K562 (cell line): Measurements from ENCODE around the gene CDIPT. TPM values are rescaled to one million over a fixed set of nuclear protein-coding genes. Genes with fewer than 3 reads are reported as not detected.

Experiments
- CBFA2T2 ChIP-seq: fragments of 450-650 bp; conservative IDR thresholded peaks from 2 replicates; pipeline ENCODE4 v1.6.1; 2017; ENCODE audit warnings: mild to moderate bottlenecking
- CBX2 ChIP-seq: fragments of 200-600 bp; sonication (generic); IDR thresholded peaks from one replicate; pipeline ENCODE4 v1.6.1; 2012; ENCODE audit warnings: mild to moderate bottlenecking, low read length, inconsistent platforms; ENCODE audit not compliant: insufficient read depth, poor library complexity, severe bottlenecking
- CREM ChIP-seq: IDR thresholded peaks from 2 replicates; pipeline ENCODE4 v1.6.1; 2014; ENCODE audit warnings: antibody characterized with exemption, low read depth
- HNRNPH1 ChIP-seq: fragments of 200-400 bp; formaldehyde crosslinking; optimal IDR thresholded peaks from 2 replicates; pipeline ENCODE3; 2017; ENCODE audit warnings: low read depth, mild to moderate bottlenecking, low read length, moderate library complexity
- KDM4B ChIP-seq, 2 experiments: fragments of 450-650 bp in 1 of 2; sonication (generic) in 1 of 2; IDR thresholded peaks; 2 replicates each; pipeline ENCODE4 v1.6.1; 2016 to 2017; ENCODE audit warnings: borderline replicate concordance in 2 of 2, antibody characterized with exemption in 1 of 2, low read depth in 1 of 2, mild to moderate bottlenecking in 1 of 2
- MTF1 ChIP-seq: fragments of 250-450 bp; sonication (Bioruptor Pico); IDR thresholded peaks from 2 replicates; pipeline ENCODE4 v1.9.0; 2021; ENCODE audit warnings: moderate library complexity, mild to moderate bottlenecking, inconsistent platforms, borderline replicate concordance
- NCOA1 ChIP-seq: fragments of 450-650 bp; IDR thresholded peaks from 2 replicates; pipeline ENCODE4 v1.6.1; 2016; ENCODE audit warnings: low read depth
- RUNX1 ChIP-seq: sonication (generic); IDR thresholded peaks from 2 replicates; pipeline ENCODE4 v1.6.1; 2016; ENCODE audit warnings: antibody characterized with exemption, low read depth
- TCF7 ChIP-seq: sonication (generic); IDR thresholded peaks from 2 replicates; pipeline ENCODE4 v1.6.1; 2016; ENCODE audit warnings: antibody characterized with exemption, borderline replicate concordance
- TRIM24 ChIP-seq, 2 experiments: fragments of 450-650 bp; IDR thresholded peaks; 2 replicates each; pipeline ENCODE4 v1.6.1; 2016
- ZEB2 ChIP-seq: fragments of 450-650 bp; IDR thresholded peaks from 2 replicates; pipeline ENCODE4 v1.6.1; 2016
- ZNF232 ChIP-seq: sonication (generic); formaldehyde crosslinking; IDR thresholded peaks from 2 replicates; pipeline ENCODE4 v1.8.0; 2022; ENCODE audit warnings: mild to moderate bottlenecking, missing genetic modification reagents
- ZNF3 ChIP-seq: fragments of 250-450 bp; sonication (Bioruptor Pico); IDR thresholded peaks from 2 replicates; pipeline ENCODE4 v1.5.0; 2021; ENCODE audit warnings: mild to moderate bottlenecking, moderate library complexity
- ZNF717 ChIP-seq: fragments of 250-450 bp; sonication (Bioruptor Pico); IDR thresholded peaks from 2 replicates; pipeline ENCODE4 v1.5.0; 2021
- ZSCAN29 ChIP-seq: fragments of 450-650 bp; IDR thresholded peaks from 2 replicates; pipeline ENCODE4 v1.6.1; 2017
- polyA plus RNA-seq, 8 experiments: library from polyadenylated mRNA; depleted of rRNA in 4 of 8; stranded (reverse) in 5 of 8; unstranded in 3 of 8; fragments of >200 nt; fragmentation: Nextera tagmentation in 2 of 8; fragmentation: Illumina TruSeq in 1 of 8; extraction: Ambion mirVana in 2 of 8; extraction: Trizol in 1 of 8; gene quantifications; 2 replicates each; pipeline versions ENCODE4 v1.2.1 to v1.2.3, GENCODE V29; 2011 to 2014; ENCODE audit warnings: inconsistent platforms in 1 of 8, missing spikeins in 1 of 8
- total RNA-seq, 7 experiments: library from RNA; depleted of rRNA in 6 of 7; stranded (reverse); fragments of >200 nt in 6 of 7; fragmentation: Illumina TruSeq in 2 of 7; extraction: Trizol in 2 of 7; gene quantifications; 2 replicates each; pipeline versions ENCODE4 v1.2.1 to v1.2.3, GENCODE V29; 2011 to 2021; ENCODE audit warnings: low replicate concordance in 1 of 7
- TF ChIP-seq, protein P1 (sequence below): sonication (generic); formaldehyde crosslinking; IDR thresholded peaks from 2 replicates; pipeline ENCODE4 v1.8.1; 2023; ENCODE audit warnings: missing genetic modification reagents, mild to moderate bottlenecking, borderline replicate concordance
- TF ChIP-seq, protein P2 (sequence below), 2 experiments: fragments of 450-650 bp; formaldehyde crosslinking in 1 of 2; IDR thresholded peaks; 2 replicates each; pipeline versions ENCODE4 v1.4.0 to v1.6.1; 2014 to 2020; ENCODE audit warnings: mild to moderate bottlenecking in 2 of 2, borderline replicate concordance in 1 of 2, low read depth in 1 of 2

Gene CDIPT
- total and polyA plus RNA-seq, 9 of the 15 experiments (the other 6 are each of a cell fraction or from before 2014, with no cell fraction given), result 1.3 to 37.0 (median 23.0) TPM

DNA sequence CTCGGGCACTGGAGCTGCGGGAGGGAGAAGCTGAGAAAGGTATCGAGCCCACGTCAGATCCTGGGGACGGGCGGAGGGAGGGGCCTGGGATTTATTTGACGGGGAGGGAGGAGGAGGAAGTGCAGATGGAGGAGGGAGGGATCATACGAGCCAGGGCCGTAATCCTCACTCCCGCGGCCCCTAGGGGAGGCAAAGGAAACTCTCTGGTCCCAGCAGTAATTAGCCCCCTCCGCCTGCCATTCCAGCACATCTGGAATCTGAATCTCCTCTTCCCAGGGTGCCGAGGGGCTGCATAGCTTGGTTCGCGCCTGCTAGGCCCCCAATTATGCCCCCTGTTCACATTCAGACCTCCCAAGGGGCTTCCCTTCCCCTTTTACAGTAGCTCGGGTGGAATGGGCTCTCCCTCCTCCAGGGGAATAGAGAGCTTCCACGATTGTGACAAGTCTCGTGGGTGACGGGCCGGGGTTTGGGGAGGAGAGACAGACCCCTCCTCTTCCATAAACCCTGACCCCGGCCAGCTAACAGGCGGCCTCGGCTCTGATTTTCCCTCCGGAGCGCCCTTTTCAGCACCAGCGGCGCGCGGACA, 36.6 kb upstream of the CDIPT start, which contains the start of gene SEZ6L2 (continued):
- TF ChIP-seq CREM (peak; percentile 60), KDM4B (IDR thresholded peaks at IDR 0.05; ENCODE audit: borderline replicate concordance in 2 of 2, low read depth in 1 of 2) (no peak), ZSCAN29 (no peak), ZNF717 (CRISPR knock-in tag) (no peak), CBFA2T2 (no peak), NCOA1 (peak; percentile 50; the same call in 1 of the 2 replicates), ZNF232 (no peak), ZEB2 (no peak), TRIM24 (IDR thresholded peaks at IDR 0.05) (no peak), MTF1 (CRISPR knock-in tag) (no peak), TCF7 (no peak), HNRNPH1 (no peak), ZNF3 (no peak), CBX2 (no peak), RUNX1 (no peak)
- TF ChIP-seq, protein P1, sequence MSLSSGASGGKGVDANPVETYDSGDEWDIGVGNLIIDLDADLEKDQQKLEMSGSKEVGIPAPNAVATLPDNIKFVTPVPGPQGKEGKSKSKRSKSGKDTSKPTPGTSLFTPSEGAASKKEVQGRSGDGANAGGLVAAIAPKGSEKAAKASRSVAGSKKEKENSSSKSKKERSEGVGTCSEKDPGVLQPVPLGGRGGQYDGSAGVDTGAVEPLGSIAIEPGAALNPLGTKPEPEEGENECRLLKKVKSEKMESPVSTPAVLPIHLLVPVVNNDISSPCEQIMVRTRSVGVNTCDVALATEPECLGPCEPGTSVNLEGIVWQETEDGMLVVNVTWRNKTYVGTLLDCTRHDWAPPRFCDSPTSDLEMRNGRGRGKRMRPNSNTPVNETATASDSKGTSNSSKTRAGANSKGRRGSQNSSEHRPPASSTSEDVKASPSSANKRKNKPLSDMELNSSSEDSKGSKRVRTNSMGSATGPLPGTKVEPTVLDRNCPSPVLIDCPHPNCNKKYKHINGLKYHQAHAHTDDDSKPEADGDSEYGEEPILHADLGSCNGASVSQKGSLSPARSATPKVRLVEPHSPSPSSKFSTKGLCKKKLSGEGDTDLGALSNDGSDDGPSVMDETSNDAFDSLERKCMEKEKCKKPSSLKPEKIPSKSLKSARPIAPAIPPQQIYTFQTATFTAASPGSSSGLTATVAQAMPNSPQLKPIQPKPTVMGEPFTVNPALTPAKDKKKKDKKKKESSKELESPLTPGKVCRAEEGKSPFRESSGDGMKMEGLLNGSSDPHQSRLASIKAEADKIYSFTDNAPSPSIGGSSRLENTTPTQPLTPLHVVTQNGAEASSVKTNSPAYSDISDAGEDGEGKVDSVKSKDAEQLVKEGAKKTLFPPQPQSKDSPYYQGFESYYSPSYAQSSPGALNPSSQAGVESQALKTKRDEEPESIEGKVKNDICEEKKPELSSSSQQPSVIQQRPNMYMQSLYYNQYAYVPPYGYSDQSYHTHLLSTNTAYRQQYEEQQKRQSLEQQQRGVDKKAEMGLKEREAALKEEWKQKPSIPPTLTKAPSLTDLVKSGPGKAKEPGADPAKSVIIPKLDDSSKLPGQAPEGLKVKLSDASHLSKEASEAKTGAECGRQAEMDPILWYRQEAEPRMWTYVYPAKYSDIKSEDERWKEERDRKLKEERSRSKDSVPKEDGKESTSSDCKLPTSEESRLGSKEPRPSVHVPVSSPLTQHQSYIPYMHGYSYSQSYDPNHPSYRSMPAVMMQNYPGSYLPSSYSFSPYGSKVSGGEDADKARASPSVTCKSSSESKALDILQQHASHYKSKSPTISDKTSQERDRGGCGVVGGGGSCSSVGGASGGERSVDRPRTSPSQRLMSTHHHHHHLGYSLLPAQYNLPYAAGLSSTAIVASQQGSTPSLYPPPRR (CRISPR knock-in tag), result no peak
- TF ChIP-seq, protein P2, sequence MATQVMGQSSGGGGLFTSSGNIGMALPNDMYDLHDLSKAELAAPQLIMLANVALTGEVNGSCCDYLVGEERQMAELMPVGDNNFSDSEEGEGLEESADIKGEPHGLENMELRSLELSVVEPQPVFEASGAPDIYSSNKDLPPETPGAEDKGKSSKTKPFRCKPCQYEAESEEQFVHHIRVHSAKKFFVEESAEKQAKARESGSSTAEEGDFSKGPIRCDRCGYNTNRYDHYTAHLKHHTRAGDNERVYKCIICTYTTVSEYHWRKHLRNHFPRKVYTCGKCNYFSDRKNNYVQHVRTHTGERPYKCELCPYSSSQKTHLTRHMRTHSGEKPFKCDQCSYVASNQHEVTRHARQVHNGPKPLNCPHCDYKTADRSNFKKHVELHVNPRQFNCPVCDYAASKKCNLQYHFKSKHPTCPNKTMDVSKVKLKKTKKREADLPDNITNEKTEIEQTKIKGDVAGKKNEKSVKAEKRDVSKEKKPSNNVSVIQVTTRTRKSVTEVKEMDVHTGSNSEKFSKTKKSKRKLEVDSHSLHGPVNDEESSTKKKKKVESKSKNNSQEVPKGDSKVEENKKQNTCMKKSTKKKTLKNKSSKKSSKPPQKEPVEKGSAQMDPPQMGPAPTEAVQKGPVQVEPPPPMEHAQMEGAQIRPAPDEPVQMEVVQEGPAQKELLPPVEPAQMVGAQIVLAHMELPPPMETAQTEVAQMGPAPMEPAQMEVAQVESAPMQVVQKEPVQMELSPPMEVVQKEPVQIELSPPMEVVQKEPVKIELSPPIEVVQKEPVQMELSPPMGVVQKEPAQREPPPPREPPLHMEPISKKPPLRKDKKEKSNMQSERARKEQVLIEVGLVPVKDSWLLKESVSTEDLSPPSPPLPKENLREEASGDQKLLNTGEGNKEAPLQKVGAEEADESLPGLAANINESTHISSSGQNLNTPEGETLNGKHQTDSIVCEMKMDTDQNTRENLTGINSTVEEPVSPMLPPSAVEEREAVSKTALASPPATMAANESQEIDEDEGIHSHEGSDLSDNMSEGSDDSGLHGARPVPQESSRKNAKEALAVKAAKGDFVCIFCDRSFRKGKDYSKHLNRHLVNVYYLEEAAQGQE (IDR thresholded peaks at IDR 0.05; ENCODE audit: borderline replicate concordance), result peak; percentile 100; the same call in 1 of the 2 replicates
- TF ChIP-seq, protein P2 (CRISPR knock-in tag; IDR thresholded peaks at IDR 0.05; ENCODE audit: low read depth), result no peak; the same call in 1 of the 2 replicates
